GM18511 (cell line): Measurements from ENCODE around the gene HOPX.
"Not testable (repeated sequence)": the region's sequence is repeated elsewhere in the genome, so short reads cannot be mapped to it uniquely, and the experiment has no call there.

Experiments
- ATAC-seq: cut with Tn5 transposase; IDR thresholded peaks from one replicate; pipeline ENCODE4 v1.9.1; 2021; ENCODE audit warnings: mild to moderate bottlenecking, moderate library complexity; ENCODE audit not compliant: unreplicated experiment

HOPX gene

GRCh38 chr4:56655627-56656345 lies 25.3 kb downstream of the HOPX start:
- ATAC-seq = peak; percentile 38

GRCh38 chr4:56655209-56655626 lies 25.9 kb downstream of the HOPX start:
- ATAC-seq = peak; percentile 33

- ATAC-seq = no peak
Observed at GRCh38 chr4:56654238-56654632, 26.9 kb downstream of the HOPX start.

GRCh38 chr4:56653461-56654237 lies 27.4 kb downstream of the HOPX start:
- no peak for ATAC-seq

GRCh38 chr4:56652196-56652595 lies 28.9 kb downstream of the HOPX start:
- no peak for ATAC-seq

- no peak for ATAC-seq
Observed at GRCh38 chr4:56651056-56651350, 30.1 kb downstream of the HOPX start.

- ATAC-seq = no peak
Observed at GRCh38 chr4:56650262-56651055, 30.6 kb downstream of the HOPX start.

- ATAC-seq = no peak
Observed at GRCh38 chr4:56649445-56650261, 31.4 kb downstream of the HOPX start.

- ATAC-seq = no peak
Observed at GRCh38 chr4:56648824-56649151, 32.3 kb downstream of the HOPX start.

- no peak for ATAC-seq
Observed at GRCh38 chr4:56648021-56648823, 32.9 kb downstream of the HOPX start.

GRCh38 chr4:56646341-56646740 lies 34.8 kb downstream of the HOPX start:
- no peak for ATAC-seq

- ATAC-seq = no peak
Observed at GRCh38 chr4:56643596-56643995, 37.5 kb downstream of the HOPX start.

- ATAC-seq = no peak
Observed at GRCh38 chr4:56641494-56642051, 39.5 kb downstream of the HOPX start.

GRCh38 chr4:56640621-56641493 lies 40.2 kb downstream of the HOPX start:
- no peak for ATAC-seq

- ATAC-seq = no peak
Observed at GRCh38 chr4:56637791-56638190, 43.3 kb downstream of the HOPX start.

GRCh38 chr4:56637154-56637553 lies 43.9 kb downstream of the HOPX start:
- no peak for ATAC-seq

- not testable (repeated sequence) for ATAC-seq
Observed at GRCh38 chr4:56634954-56635353, 46.1 kb downstream of the HOPX start.

- no peak for ATAC-seq
Observed at GRCh38 chr4:56633486-56633885, 47.6 kb downstream of the HOPX start.
